Neural cell (in vitro differentiated cells): ENCODE measurements around the gene HEY2. TPM values are rescaled to one million over a fixed set of nuclear protein-coding genes. Genes with fewer than 3 reads are reported as not detected.
A peak's percentile ranks its signal among the peaks of the same experiment; 100 is the strongest.

ENCODE experiments used
- H2AFZ ChIP-seq: fragments of 200-600, 300-800 bp; sonication (generic), shearing (Covaris generic); 2 replicates; pipeline ENCODE4 v1.6.0; 2014; ENCODE audit warnings: low read depth, mild to moderate bottlenecking, antibody characterized with exemption, low read length, moderate library complexity
- H3F3A ChIP-seq: fragments of 200-600 bp; shearing (Covaris generic); 2 replicates; pipeline ENCODE4 v1.6.1; 2016; ENCODE audit warnings: mild to moderate bottlenecking, moderate library complexity, mixed read lengths, antibody characterized with exemption, low read length; ENCODE audit not compliant: insufficient read depth, poor library complexity, severe bottlenecking
- H3K27ac ChIP-seq: fragments of 200-600, 300-800 bp; sonication (generic), shearing (Covaris generic); 2 replicates; pipeline ENCODE4 v1.5.1; 2014; ENCODE audit warnings: mild to moderate bottlenecking, low read length, moderate library complexity
- H3K27me3 ChIP-seq: fragments of 300-800, 200-600 bp; sonication (generic), shearing (Covaris generic); 2 replicates; pipeline ENCODE4 v1.6.0; 2014; ENCODE audit warnings: mild to moderate bottlenecking, low read depth, low read length, moderate library complexity; ENCODE audit not compliant: insufficient read depth
- H3K36me3 ChIP-seq: fragments of 300-800, 200-600 bp; sonication (generic), shearing (Covaris generic); 2 replicates; pipeline ENCODE4 v1.5.1; 2014; ENCODE audit warnings: mild to moderate bottlenecking, antibody characterized with exemption, low read length, moderate library complexity; ENCODE audit not compliant: insufficient read depth
- H3K4me2 ChIP-seq: fragments of 300-800, 200-600 bp; sonication (generic), shearing (Covaris generic); 2 replicates; pipeline ENCODE4 v1.6.0; 2014; ENCODE audit warnings: mild to moderate bottlenecking, low read length
- H3K4me3 ChIP-seq: fragments of 300-800, 200-600 bp; sonication (generic), shearing (Covaris generic); 2 replicates; pipeline ENCODE4 v1.5.1; 2014; ENCODE audit warnings: mild to moderate bottlenecking, low read length, moderate library complexity
- H3K79me2 ChIP-seq: fragments of 200-600 bp; shearing (Covaris generic); replicated peaks from 2 replicates; pipeline ENCODE4 v1.6.0; 2014; ENCODE audit warnings: mild to moderate bottlenecking, low read length, moderate library complexity; ENCODE audit not compliant: insufficient read depth
- H3K9ac ChIP-seq: fragments of 300-800, 200-600 bp; sonication (generic), shearing (Covaris generic); 2 replicates; pipeline ENCODE4 v1.6.1; 2016; ENCODE audit warnings: mild to moderate bottlenecking, low read length, mixed read lengths
- H3K9me2 ChIP-seq: fragments of 200-600 bp; shearing (Covaris generic); 2 replicates; pipeline ENCODE4 v1.6.1; 2016; ENCODE audit warnings: mild to moderate bottlenecking, low read length, mixed read lengths; ENCODE audit not compliant: insufficient read depth
- H3K9me3 ChIP-seq: fragments of 200-600, 300-800 bp; sonication (generic), shearing (Covaris generic); 2 replicates; pipeline ENCODE4 v1.6.1; 2016; ENCODE audit warnings: mild to moderate bottlenecking, mixed run types, low read length, moderate library complexity, mixed read lengths
- H4K20me1 ChIP-seq: fragments of 200-600 bp; shearing (Covaris generic); 2 replicates; pipeline ENCODE4 v1.6.1; 2016; ENCODE audit warnings: mild to moderate bottlenecking, mixed run types; ENCODE audit not compliant: insufficient read depth
- EP300 ChIP-seq: fragments of 450-650 bp; conservative IDR thresholded peaks from 2 replicates; pipeline ENCODE4 v1.6.1; 2014; ENCODE audit warnings: antibody characterized with exemption, mild to moderate bottlenecking, moderate library complexity; ENCODE audit not compliant: poor library complexity, severe bottlenecking
- EZH2 ChIP-seq: fragments of 200-600, 300-800 bp; shearing (Covaris generic), sonication (generic); IDR thresholded peaks from 2 replicates; pipeline ENCODE4 v1.6.1; 2014; ENCODE audit warnings: antibody characterized with exemption, low read length, borderline replicate concordance, mild to moderate bottlenecking; ENCODE audit not compliant: insufficient read depth, poor library complexity, severe bottlenecking
- MXI1 ChIP-seq: fragments of 450-650 bp; conservative IDR thresholded peaks from 2 replicates; pipeline ENCODE4 v1.6.1; 2014; ENCODE audit warnings: antibody characterized with exemption, mild to moderate bottlenecking; ENCODE audit not compliant: poor library complexity, severe bottlenecking
- POLR2AphosphoS5 ChIP-seq: IDR thresholded peaks from 2 replicates; pipeline ENCODE4 v1.6.1; 2012
- RAD21 ChIP-seq: fragments of 450-650 bp; conservative IDR thresholded peaks from 2 replicates; pipeline ENCODE4 v1.6.1; 2014; ENCODE audit warnings: antibody characterized with exemption, mild to moderate bottlenecking, moderate library complexity
- SMC3 ChIP-seq: fragments of 450-650 bp; conservative IDR thresholded peaks from 2 replicates; pipeline ENCODE4 v1.6.1; 2014; ENCODE audit warnings: antibody characterized with exemption, mild to moderate bottlenecking, moderate library complexity; ENCODE audit not compliant: poor library complexity
- TAF1 ChIP-seq: IDR thresholded peaks from 2 replicates; pipeline ENCODE4 v1.6.1; 2012; ENCODE audit warnings: low read depth
- polyA plus RNA-seq: library from polyadenylated mRNA; depleted of rRNA; stranded (reverse); fragments of >200 nt; gene quantifications from 2 replicates; pipeline ENCODE4 v1.2.3, GENCODE V29; 2014
- TF ChIP-seq, protein P1 (sequence below): fragments of 450-650 bp; IDR thresholded peaks from 2 replicates; pipeline ENCODE4 v1.5.1; 2014; ENCODE audit warnings: antibody characterized with exemption, mild to moderate bottlenecking, moderate library complexity; ENCODE audit not compliant: poor library complexity, severe bottlenecking
- TF ChIP-seq, protein P2 (sequence below): IDR thresholded peaks from 2 replicates; pipeline ENCODE4 v1.6.1; 2012; ENCODE audit warnings: borderline replicate concordance

The HEY2 gene
- polyA plus RNA-seq, 1 donor from 2014 or later, result 0.20 TPM

DNA sequence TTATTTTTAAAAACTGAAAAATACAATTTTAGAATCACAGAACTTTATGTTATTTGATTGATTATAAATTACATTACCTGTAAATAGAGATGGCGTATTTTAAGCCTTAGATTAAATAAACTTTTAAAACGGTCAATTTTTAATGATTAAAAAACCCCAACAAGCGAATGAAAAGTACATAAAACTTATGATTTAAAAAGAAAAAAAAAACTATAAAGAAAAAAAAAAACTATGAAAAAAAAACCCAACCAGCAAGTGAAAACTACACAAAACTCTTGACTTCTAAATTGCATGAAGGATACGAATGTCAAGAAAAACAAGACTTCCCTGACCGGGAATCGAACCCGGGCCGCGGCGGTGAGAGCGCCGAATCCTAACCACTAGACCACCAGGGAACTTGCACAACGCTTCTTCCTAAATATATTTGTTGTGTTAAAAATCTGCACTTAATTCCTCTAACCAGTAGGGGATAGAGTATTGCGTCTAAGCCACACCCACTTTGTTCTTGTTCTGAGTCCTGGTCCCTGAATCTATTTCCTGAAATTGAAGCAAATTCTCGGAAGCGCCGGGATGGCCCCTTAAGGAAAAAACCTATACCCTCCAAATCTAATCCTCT, 30.6 kb downstream of the HEY2 start:
- Histone ChIP-seq H3K4me2 (peak overlapping the region; percentile 78), H3K9me3 (no peaks in the 10 kb centered on the region), H3K9ac (peak overlapping the region; percentile 55), H2AFZ (peak overlapping the region; percentile 56), H4K20me1 (no peaks in the 10 kb centered on the region), H3K9me2 (no peaks in the 10 kb centered on the region), H3K36me3 (no peaks in the 10 kb centered on the region), H3K27me3 (no peaks in the 10 kb centered on the region), H3K79me2 (no peaks in the 10 kb centered on the region), H3K4me3 (peak overlapping the region; percentile 77), H3F3A (peaks cover 6% of the 10 kb centered on the region), H3K27ac (peak overlapping the region; percentile 30)
- TF ChIP-seq, protein P1, sequence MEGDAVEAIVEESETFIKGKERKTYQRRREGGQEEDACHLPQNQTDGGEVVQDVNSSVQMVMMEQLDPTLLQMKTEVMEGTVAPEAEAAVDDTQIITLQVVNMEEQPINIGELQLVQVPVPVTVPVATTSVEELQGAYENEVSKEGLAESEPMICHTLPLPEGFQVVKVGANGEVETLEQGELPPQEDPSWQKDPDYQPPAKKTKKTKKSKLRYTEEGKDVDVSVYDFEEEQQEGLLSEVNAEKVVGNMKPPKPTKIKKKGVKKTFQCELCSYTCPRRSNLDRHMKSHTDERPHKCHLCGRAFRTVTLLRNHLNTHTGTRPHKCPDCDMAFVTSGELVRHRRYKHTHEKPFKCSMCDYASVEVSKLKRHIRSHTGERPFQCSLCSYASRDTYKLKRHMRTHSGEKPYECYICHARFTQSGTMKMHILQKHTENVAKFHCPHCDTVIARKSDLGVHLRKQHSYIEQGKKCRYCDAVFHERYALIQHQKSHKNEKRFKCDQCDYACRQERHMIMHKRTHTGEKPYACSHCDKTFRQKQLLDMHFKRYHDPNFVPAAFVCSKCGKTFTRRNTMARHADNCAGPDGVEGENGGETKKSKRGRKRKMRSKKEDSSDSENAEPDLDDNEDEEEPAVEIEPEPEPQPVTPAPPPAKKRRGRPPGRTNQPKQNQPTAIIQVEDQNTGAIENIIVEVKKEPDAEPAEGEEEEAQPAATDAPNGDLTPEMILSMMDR, result peak; percentile 49
- TF ChIP-seq SMC3 (peak; percentile 11), EP300 (no peak), POLR2AphosphoS5 (no peak), EZH2 (no peak), RAD21 (no peak), MXI1 (no peak)
- TF ChIP-seq, protein P2, sequence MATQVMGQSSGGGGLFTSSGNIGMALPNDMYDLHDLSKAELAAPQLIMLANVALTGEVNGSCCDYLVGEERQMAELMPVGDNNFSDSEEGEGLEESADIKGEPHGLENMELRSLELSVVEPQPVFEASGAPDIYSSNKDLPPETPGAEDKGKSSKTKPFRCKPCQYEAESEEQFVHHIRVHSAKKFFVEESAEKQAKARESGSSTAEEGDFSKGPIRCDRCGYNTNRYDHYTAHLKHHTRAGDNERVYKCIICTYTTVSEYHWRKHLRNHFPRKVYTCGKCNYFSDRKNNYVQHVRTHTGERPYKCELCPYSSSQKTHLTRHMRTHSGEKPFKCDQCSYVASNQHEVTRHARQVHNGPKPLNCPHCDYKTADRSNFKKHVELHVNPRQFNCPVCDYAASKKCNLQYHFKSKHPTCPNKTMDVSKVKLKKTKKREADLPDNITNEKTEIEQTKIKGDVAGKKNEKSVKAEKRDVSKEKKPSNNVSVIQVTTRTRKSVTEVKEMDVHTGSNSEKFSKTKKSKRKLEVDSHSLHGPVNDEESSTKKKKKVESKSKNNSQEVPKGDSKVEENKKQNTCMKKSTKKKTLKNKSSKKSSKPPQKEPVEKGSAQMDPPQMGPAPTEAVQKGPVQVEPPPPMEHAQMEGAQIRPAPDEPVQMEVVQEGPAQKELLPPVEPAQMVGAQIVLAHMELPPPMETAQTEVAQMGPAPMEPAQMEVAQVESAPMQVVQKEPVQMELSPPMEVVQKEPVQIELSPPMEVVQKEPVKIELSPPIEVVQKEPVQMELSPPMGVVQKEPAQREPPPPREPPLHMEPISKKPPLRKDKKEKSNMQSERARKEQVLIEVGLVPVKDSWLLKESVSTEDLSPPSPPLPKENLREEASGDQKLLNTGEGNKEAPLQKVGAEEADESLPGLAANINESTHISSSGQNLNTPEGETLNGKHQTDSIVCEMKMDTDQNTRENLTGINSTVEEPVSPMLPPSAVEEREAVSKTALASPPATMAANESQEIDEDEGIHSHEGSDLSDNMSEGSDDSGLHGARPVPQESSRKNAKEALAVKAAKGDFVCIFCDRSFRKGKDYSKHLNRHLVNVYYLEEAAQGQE, result no peak

DNA sequence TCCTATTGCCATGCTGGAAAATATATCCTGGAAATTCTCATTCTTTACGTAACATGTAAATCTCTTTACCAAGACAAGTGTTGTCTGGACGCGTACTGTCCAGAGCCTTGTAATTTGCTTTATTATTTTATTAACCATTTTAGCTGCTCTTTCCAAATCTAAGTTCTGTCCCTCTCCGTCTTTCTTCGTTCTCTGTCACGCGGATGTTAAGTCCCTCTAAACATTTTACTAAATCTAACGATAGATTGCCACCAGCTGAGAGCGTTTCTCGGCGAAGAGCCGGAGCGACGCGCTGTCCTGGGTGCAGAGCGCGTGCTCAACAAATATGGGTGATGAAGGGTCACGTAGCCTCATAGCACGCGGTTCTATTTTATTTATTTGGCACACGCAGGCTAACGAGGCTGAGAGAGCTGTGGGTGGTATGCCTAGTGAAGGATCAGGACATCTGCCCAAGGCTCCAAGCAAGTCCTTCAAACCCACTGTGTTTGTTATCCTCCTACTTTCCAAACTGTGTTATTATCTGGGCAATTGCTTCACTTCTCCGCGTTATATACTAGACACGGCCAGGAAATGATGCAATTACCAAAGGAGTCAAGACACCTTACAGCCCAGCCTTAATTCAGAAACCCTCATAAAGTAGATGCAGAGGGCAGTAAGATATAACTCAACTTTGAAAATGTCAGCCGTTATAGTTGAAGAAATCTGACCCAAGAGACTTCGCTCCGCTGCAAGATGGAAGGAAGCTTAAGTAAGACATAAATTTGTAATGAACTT, 31.3 kb downstream of the HEY2 start:
- Histone ChIP-seq H3K36me3 (no peaks in the 10 kb centered on the region), H3K4me2 (peak overlapping the region; percentile 78), H3K79me2 (no peaks in the 10 kb centered on the region), H3K4me3 (peak overlapping the region; percentile 77), H3K9ac (peak overlapping the region; percentile 55), H3K9me2 (no peaks in the 10 kb centered on the region), H3K27ac (peak overlapping the region; percentile 30), H3F3A (peaks cover 6% of the 10 kb centered on the region), H4K20me1 (no peaks in the 10 kb centered on the region), H3K9me3 (no peaks in the 10 kb centered on the region), H2AFZ (peak overlapping the region; percentile 56), H3K27me3 (no peaks in the 10 kb centered on the region)
- TF ChIP-seq EZH2, result no peak
- TF ChIP-seq, protein P2, result no peak
- no peak for TF ChIP-seq TAF1
- no peak for TF ChIP-seq SMC3
- TF ChIP-seq, protein P1, result no peak
- TF ChIP-seq POLR2AphosphoS5, result peak; percentile 9
- no peak for TF ChIP-seq EP300
- peak; percentile 88 for TF ChIP-seq MXI1
- TF ChIP-seq RAD21, result peak; percentile 15
